ENCODE results near the gene APOM.
A peak's percentile ranks its signal among the peaks of the same experiment; 100 is the strongest.

Gene APOM

GRCh38 chr6:31658983-31659648 lies 3.4 kb downstream of the APOM start:
- DNase-seq: no peak

- no peak for DNase-seq
Observed at GRCh38 chr6:31659649-31660380, 4.1 kb downstream of the APOM start.

GRCh38 chr6:31660381-31661261 lies 4.9 kb downstream of the APOM start, which contains the start of gene C6orf47:
TSS of gene C6orf47 (minus strand) at chr6:31660778. CDS start at chr6:31659947, 831 bp downstream.
- peak; percentile 62 to 64 for DNase-seq

GRCh38 chr6:31661262-31662123 lies 5.8 kb downstream of the APOM start:
- DNase-seq: no peak

GRCh38 chr6:31662124-31662723 lies 6.5 kb downstream of the APOM start:
- no peak for DNase-seq

- no peak for DNase-seq
Observed at GRCh38 chr6:31663126-31663960, 7.6 kb downstream of the APOM start.

- DNase-seq: no peak
Observed at GRCh38 chr6:31663961-31664789, 8.5 kb downstream of the APOM start.

- peak; percentile 85 for DNase-seq
Observed at GRCh38 chr6:31664790-31665500, 9.3 kb downstream of the APOM start, which contains the start of gene GPANK1. TSS of gene GPANK1 (minus strand) at chr6:31664997. CDS start at chr6:31664478, 519 bp downstream.

GRCh38 chr6:31665501-31666336 lies 10.0 kb downstream of the APOM start, which contains the start of gene CSNK2B:
TSS of gene CSNK2B (plus strand) at chr6:31666080. CDS start at chr6:31666832, 752 bp downstream.
- DNase-seq: peak; percentile 98

- no peak for DNase-seq
Observed at GRCh38 chr6:31666337-31666965, 10.8 kb downstream of the APOM start.

- DNase-seq: no peak
Observed at GRCh38 chr6:31669676-31670075, 14.0 kb downstream of the APOM start, which contains the start of gene LY6G5B. TSS of gene LY6G5B (plus strand) at chr6:31669976. CDS start at chr6:31670951, 975 bp downstream.

- DNase-seq: no peak
Observed at GRCh38 chr6:31676322-31676903, 20.7 kb downstream of the APOM start.

- DNase-seq: no peak
Observed at GRCh38 chr6:31676904-31677303, 21.2 kb downstream of the APOM start.

GRCh38 chr6:31677955-31678354 lies 22.3 kb downstream of the APOM start:
- DNase-seq: no peak

- DNase-seq: peak; percentile 41 to 53
Observed at GRCh38 chr6:31680226-31681134, 24.8 kb downstream of the APOM start, which contains the start of gene LY6G5C. TSS of gene LY6G5C (minus strand) at chr6:31681067. CDS start at chr6:31680373, 694 bp downstream.

Data from activated CD4-positive, alpha-beta T cell treated with anti-CD3 and anti-CD28 coated beads, Interleukin-2, amount 50 U/mL, for 4 hours (primary cell).